ENCODE measurements around the gene SMIM38.
"Not testable (repeated sequence)": the region's sequence is repeated elsewhere in the genome, so short reads cannot be mapped to it uniquely, and the experiment has no call there.

Gene SMIM38

DNA sequence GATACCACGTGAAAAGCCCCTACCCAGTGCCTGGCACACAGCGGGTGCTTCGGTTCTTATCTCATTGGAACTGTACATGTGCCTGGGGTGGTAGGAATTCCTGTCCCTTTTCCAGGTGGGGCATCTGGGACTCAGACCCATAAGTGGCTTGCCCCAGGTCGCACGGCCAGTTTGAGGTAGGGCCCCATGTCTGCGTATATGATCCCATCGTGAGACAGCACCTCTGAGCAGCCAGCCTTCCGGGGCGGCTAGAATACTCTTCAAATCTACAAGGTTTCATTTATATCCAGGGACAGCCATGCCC is 33.5 kb upstream of the SMIM38 start:
- DNase-seq (ENCODE audit: low spot score), result no peak

DNA sequence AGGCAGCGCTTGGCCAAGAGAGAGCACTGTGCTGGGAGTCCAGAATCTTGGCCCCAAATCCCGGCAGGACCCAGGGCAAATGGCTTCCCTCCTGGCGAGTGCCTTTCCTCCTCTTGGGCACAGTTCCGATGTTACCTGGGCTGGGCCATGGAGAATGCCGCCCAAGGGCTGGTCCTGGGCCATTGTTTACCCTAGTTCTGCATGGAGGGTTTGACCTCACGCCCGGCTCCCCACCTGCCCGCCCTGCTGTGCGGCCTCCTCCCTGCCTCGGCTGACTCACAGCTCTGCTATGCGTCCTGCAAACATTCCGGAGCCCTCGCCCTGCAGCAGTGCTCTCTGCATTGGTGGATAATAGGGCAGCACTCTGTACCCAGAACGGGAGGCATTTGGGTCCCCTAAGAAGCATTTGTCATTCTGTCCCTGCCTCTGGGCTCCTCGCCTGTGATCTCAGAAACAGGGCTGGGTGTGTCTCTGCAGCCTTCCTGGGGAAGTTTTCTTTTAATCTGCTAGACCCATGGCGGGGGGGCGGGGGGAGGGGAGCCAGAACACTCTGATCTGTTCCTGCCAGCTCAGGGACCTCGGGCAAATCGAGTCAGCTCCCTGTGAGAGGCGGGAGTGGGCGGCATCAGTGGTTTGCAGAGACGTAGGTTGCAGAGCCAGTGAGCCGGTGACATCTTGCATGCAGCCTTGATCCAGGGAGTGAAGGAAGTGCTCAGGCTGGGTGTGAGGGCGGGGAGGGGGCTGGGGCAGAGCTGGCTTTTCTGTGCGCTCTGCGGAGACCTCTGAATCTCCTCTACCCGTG is 32.9 kb upstream of the SMIM38 start:
- no peak for DNase-seq (ENCODE audit: low spot score)

DNA sequence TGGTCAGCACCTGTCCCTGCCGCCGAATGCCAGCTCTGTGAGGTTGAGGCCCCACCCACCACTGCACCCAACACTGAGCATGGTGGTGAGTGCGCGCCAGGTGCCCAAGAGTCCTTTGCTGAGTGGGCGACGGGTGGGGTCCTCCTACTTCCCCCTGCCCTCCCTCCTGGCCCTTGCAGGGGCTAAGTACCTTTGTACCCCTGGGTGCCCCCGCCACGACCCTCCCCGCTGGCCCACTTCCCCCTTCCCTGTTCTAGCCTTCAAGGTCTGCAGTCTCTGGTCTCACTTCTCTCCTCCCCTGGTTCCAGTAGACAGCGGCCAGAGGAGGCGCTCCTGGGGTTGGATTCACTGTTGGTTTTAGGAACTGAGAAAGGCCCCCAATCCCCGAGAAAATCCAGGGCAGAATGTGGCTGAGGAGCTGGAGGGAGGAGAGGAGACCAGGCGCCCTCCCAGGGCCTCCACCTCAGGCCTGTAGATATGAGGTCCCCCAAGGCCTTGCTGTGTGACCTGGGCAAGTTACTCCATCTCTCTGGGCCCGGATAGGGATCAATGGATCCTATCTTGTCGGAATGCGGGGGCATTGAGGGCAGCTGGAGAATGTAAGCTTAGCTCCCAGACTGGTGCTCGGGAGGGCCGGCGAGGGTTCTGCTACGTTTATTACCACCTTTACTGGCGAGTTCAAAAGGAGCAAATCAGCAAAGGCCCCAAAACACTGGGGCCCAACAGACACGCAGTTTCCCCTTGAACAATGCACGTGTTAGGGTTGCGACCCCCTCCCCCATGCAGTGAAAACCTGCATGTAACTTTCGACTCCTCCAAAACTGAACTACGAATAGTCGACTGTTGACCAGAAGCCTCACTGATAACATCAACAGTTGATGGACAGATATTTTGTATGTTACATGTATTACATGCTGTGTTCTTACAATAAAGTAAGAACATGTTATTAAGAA is 31.9 kb upstream of the SMIM38 start:
- no peak for DNase-seq (ENCODE audit: low spot score)

DNA sequence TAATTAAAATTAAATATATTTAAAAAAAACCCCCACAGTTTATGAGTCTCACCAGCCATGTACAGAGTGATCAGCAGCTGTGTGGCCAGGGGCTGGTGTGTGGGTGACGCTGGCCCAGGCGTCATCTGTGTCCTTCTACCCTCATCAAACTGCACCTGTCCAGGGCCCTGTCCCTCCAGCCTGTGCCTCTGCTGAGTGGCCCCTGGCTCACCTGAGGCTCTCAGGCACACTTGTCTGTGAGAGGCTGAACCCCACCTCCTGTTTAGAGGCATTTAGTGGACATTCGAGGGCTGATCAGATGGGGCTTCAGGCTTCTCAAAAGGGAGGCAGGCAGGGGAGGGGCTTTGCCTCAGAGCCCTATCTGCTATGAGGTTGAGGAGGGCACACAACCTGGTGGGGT is 29.9 kb upstream of the SMIM38 start:
- no peak for DNase-seq (ENCODE audit: low spot score)

DNA sequence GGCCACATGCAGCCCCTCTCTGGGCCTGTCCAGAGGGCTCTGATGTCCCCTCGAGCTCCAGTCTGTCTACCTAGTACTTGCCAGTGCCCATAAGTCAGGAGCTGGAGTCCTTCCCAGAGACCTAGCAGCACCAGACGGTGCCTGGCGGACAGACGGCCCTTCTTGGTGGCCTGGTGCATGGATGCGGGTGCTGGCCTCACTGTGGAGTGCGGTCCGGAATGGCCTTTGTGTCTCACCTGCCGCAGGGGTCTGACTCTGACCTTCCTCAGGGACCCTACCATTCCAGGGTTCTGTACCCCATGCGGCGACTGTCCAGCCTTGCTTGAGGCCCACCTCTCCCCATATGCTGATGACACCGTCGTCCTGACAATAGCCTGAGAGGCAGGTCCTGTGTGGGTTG is 29.4 kb upstream of the SMIM38 start:
- no peak for DNase-seq (ENCODE audit: low spot score)

DNA sequence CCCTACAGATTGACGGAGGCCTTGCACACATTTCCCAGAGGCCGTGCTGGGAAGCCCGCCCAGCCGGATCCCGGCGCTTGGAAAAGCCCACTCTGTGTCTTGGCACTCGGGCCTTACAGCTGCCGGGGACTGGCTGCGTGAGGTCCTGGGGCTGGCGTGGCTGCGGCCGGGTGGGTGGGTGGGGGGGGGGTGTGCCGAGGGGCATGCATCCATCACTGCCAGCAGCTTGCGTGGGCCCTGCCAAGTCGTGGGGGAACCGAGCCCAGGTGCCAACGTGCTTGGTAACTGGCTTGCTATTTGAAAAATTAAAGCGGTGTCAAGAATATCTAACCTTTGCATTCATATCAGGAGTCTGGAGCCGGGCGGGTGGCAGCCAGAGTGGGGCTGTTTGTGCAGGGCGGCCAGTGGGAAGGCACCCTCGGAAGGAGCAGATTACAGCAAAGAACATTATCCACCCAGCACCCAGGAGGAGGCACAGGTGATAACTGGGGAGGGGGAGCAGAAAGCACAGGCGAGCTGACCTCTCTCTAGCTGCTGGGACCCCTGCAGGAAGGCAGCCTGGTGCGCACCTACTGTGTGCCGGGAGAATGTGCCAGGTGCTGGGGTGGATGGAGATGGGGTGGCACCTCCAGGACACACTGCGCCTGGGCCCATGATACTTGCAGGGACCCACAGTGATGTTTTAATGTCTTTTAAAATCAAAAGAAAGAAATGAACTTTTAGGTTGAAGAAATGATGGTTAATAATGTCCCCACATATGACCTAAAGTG is 28.5 kb upstream of the SMIM38 start:
- DNase-seq (ENCODE audit: low spot score), result no peak

DNA sequence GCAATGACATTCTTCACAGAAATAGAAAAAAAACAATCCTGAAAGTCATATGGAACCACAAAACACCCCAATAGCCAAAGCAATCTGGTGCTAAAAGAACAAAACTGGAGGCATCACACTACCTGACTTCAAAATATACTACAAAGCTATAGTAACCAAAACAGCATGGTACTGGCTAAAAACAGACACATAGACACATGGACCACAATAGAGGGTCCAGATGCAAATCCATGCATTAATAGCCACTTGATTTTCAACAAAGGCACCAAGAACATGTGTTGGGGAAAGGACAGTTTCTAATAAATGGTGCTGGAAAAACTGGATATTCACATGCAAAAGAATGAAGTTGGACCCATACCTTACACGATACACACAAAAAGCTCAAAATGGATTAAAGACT is 27.9 kb upstream of the SMIM38 start:
- DNase-seq (ENCODE audit: low spot score), result no peak

DNA sequence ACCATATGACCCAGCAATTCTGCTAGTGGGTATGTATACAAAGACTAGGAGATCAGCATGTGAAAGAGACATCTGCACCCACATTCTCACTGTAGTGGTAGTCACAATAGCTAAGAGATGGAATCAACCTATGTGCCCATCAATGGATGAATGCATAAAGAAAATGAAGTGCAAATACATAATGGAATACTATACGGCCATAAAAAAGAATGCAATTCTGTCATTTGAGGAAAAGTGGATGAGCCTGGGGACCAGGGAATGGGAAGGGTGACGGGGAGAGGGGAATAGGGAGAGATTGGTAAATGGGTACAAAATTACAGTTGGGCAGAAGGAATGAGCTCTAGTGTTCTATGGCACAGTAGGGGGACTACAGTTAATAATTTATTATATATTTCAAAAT is 26.7 kb upstream of the SMIM38 start:
- no peak for DNase-seq (ENCODE audit: low spot score)

DNA sequence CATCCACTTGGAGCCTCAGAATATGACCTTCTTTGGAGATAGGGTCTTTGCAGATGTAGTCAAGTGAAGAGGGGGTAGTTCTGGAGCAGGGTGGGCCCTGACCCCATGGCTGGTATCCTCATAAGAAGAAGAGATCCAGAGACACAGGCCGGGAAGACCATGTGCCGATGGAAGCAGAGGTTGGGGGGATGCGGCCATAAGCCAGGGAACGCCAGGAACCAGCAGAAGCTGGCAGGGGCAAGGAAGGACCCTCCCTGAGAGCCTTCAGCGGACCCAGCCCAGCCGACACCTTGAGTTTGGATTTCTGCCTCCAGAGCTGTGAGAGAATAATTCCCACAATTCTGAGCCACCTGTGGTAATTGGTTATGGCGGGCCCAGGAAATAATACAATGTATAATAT is 26.1 kb upstream of the SMIM38 start:
- no peak for DNase-seq (ENCODE audit: low spot score)

DNA sequence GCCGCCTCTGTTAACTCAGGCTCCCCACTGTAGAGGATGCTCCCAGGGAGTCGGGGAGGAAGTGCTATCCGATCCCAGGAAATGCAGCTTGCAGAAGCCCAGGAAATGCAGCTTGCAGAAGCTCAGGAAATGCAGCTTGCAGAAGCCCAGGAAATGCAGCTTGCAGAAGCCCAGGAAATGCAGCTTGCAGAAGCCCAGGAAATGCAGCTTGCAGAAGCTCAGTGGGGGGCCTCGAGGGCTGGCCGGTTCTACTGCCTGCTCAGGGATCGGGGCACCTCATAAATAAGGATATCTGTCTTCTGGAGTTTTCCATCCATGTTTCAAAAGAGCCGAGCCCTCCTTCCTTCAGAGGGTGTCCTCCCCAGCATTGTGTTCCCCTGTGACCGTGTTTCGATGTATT is 25.1 kb upstream of the SMIM38 start:
- no peak for DNase-seq (ENCODE audit: low spot score)

DNA sequence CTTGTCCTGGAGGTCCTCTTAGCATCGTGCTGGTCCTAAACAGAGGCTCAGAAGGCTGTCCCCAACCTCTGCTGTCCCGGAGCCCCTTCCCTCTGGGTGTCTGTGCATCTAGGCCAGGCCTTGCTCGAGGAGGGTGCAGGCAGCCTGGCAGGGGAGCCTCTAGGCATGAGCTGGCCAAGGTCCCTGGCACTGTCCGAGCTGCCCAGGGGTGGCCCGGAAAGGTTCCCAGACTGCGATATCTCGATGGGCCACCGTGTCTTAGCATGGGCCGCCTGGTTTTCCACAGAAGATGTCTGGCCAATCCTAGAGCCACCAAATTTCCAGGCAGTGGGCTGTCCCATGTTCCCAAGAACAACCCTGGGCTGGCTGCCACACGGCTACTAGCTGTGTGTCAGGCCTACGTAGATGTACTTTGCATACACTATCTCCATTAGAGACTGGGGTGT is 24.6 kb upstream of the SMIM38 start:
- DNase-seq (ENCODE audit: low spot score), result no peak

DNA sequence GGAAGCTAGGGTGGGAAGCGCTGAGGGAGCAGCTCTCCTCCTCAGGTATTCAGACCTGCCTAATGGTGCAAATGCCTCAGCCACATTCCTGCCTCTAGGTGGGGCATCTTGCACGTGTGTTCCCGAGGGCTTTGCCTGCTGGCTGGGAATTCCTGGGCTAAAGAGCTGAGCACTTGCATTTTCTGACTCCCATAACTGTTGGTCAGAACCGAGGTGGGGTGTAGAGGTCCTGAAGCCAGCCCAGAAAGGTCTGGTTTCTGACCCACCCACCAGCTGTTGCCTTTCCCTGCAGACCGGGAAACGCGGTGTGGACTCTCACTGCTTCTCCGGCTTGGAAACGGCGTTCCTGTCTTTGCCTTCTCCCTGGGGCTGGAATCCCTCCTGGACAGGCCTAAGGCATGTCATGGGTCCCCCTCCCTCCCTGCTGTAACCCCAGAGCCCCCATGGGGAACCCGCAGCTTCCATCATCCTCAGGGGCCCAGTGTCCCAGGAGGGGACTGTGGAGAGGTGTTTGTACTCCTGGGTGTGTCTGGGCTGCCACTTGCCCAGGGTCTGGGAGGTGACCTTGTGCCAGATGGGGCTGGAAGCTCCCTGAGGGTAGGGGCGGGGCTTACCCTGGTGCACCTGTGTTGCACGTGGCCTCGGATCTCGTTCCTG is 24.0 kb upstream of the SMIM38 start:
- peak; percentile 81 for DNase-seq (ENCODE audit: low spot score)

DNA sequence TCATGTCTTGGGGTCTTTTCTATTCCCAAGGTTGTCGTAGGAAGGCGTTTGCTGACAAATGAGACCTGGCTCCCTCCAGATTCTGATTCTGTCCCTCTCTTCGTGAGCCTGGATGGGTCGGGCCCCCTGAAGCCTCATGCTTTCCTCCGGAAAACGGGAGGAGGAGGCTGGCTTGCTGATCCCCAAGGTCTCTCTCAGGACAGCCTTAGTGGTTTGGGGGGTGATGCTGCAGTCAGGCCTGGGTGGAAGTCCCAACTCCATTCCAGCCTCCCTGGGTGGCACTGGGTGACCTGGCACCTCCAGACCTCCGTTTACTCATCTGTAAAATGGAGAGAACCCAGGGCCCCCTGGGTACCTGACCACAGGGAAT is 23.4 kb upstream of the SMIM38 start:
- no peak for DNase-seq (ENCODE audit: low spot score)

DNA sequence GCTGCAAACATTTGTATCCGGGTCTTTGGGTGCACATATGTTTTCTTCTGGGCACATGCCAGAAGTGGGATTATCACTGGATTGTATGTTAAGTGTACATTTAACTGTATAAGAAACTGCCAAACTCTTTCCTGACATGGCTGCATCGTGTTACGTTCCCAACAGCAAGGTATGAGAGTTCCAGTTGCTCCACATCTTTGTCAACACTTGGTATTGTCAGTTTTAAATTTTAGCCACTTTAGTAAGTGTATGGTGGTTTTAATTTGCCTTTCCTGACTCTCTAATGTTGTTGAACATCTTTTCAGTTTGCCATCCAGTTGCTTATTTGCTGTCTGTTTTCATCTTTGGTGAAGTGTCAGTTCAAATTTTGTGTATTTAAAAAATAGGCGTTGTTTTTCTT is 22.5 kb upstream of the SMIM38 start:
- DNase-seq (ENCODE audit: low spot score), result no peak

DNA sequence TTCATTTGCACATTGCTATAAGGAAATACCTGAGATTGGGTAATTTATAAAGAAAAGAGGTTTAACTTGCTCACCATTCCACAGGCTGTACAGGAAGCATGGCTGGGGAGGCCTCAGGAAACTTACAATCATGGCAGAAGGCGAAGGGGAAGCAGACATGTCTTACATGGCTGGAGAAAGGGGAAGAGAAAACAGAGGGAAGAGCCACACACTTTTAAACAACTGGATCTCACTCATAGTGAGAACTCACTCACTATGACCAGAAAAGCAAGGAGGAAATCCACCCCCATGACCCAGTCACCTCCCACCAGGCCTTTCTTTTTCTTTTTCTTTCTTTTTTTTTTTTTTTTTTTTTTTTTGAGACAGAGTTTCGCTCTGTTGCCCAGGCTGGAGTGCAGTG is 21.6 kb upstream of the SMIM38 start:
- not testable (repeated sequence) for DNase-seq (ENCODE audit: low spot score)

DNA sequence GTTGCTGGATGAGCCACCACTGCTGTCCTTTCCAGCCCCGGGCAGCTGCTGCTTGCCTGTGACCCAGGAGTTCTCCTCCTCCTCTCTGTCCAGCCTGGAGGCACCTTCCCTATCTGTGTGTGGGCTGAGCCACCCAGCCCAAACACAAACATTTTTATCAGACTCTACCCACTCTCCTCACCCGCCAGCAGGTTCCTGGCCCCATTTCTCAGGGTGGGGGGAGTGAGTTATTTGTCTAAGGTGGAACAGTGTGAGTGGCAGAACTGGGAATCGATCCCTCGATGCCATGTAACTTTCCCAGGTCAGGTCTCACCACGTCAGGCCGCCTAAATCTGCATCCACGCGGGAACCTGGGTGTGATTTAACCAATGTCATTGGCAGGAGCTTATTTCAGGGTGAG is 20.8 kb upstream of the SMIM38 start:
- no peak for DNase-seq (ENCODE audit: low spot score)

DNA sequence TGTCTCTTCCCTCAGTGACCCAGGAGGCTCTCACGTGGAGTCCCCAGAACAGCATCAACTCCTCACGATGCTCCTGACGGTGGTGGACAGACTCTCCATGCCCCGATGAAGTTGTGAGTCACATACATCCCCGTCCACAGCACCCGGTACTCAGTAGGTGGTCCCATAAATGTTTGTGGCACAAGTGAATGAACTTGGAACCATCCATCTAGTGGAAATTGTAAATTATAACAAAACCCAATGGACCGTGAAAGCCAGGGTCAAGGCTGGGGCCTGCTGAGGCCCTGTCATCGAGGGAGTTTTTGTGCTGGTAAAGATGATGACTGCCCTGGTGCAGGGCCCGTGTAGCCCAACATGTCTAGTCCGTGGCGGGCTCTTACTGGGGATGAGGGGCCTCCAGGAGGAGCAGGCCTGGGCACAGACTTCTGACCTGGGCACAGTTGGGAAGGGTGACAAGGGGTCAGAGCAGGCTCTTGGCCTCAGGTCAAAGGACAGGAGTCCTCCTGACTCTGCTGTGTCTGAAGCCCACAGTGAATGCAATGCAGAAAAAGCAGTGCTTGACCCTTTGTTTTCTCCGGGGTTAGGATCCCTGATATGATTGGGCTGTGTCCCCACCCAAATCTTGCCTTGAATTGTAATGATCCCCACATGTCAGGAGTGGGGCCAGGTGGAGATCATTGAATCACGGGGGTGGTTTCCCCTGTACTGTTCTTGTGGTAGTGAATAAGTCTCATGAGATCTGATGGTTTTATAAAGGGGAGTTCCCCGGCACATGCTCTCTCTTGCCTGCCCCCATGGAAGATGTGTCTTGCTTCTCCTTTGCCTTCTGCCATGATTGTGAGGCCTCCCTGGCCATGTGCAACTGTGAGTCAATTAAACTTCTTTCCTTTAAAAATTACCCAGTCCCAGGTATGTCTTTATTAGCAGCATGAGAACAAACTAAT is 20.0 kb upstream of the SMIM38 start:
- no peak for DNase-seq (ENCODE audit: low spot score)

DNA sequence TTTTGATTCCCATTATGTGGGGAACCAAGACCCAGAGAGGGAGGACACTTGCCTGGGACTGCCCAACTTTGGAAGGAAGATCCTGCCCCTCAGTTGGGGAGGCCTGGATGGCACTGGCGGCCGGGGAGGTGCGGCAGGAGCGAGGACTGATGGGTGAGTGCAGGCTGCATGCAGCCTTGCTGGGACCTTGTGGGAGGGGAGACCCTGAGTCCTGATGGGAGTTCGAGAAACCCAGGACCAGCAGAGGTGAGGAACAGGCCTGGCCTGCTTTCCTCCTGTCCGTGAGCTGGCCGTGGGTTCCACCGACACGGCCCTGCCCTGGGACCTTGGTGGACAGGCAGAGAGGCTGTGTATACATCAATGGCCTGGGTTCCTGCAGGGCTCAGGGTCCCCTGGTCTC is 19.3 kb upstream of the SMIM38 start:
- DNase-seq (ENCODE audit: low spot score), result no peak

DNA sequence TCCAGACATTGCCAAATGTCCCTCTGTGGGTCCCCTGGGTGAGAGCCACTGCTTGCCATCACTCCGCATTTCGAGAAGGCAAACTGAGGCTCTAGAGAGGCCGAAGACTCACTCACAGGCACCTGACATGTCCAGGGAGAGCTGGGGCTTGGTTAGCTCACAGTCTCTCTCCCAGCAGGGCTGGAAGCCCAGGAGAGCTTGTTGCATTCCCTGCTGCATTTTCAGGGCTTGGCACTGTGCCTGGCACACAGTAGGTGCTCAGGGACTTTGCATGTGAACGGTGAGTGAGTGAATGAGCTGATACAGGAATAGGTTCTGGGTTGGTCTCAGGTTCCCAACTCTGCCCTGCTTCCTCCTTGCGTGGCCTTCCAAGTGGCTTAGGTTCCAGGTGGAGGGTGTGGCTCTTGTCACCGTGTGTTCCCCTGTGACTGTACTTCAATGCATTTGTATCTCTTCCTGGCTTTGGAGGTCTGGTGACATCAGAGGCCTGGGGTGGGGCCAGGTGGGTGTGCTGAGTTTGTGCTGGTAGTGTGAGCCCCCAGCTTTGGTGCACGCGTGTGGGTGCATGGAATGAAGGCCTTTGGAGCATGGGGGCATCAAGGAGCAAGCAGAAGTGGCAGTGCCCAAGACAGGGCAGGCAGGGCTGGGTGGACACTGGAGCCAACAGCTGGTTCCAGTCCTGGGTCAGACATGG is 18.4 kb upstream of the SMIM38 start:
- DNase-seq (ENCODE audit: low spot score), result no peak

DNA sequence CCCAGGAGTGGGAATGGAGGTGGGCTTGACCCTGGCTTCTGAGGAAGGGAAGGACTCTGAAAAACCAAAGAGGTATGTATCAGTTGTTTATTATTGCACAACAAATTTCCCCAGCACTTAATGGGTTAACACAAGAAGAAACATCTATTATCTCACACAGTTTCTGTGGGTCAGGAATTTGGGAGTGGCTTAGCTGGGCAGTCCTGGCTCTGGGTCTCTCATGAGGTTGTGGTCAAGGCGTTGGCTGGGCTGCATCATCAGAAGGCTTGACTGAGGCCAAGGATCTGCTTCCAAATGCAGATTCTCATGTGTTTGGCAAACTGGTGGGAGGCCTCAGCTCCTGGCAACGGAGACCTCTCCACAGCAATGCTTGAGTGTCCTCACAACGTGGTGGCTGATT is 17.5 kb upstream of the SMIM38 start:
- no peak for DNase-seq (ENCODE audit: low spot score)

Data from Ammon's horn (tissue), 1 donor.